GM12878 (cell line): ENCODE measurements around the gene RNU6-1. TPM values are rescaled to one million over a fixed set of nuclear protein-coding genes. Genes with fewer than 3 reads are reported as not detected.

Source experiments
- ATAC-seq: fragments of 200-7000 bp; cut with Tn5 transposase; 3 replicates; pipeline ENCODE4 v1.9.1; 2020; ENCODE audit warnings: mild to moderate bottlenecking, moderate library complexity
- BruUV-seq: library from RNA; stranded (reverse); fragments of 400-500 nt; replicated peaks from 2 replicates; lab custom pipeline; 2021; lab: Mats Ljungman, UMichigan
- CTCF ChIA-PET: fragments of 300-600 bp; sonication (Branson Sonifier 250); formaldehyde crosslinking; extraction: SDS; loops from one replicate; lab custom pipeline; 2021; ENCODE audit warnings: inconsistent platforms; lab: Yijun Ruan, JAX
- POLR2A ChIA-PET: fragments of 350-600 bp; formaldehyde crosslinking; extraction: SDS; loops from one replicate; lab custom pipeline; 2021; ENCODE audit warnings: inconsistent platforms; lab: Charles Lee
- RAD21 ChIA-PET: fragments of 300-600 bp; sonication (Branson Sonifier 250); formaldehyde crosslinking; loops from one replicate; lab custom pipeline; 2023; ENCODE audit warnings: antibody characterized with exemption; ENCODE audit not compliant: unreplicated experiment; lab: Charles Lee
- SMC1A ChIA-PET: fragments of 300-600 bp; sonication (Branson Sonifier 250); formaldehyde crosslinking; loops from one replicate; lab custom pipeline; 2023; ENCODE audit not compliant: unreplicated experiment, uncharacterized antibody; lab: Charles Lee
- DNase-seq: peaks from one replicate; pipeline ENCODE4 v3.0.0-alpha.2; 2011; ENCODE audit warnings: low read depth, low spot score
- FAIRE-seq: peaks from 3 replicates; lab custom pipeline; 2011; peaks lifted over from hg19 to GRCh38; lab: Jason Lieb, UNC
- H2AFZ ChIP-seq: 2 replicates; pipeline ENCODE4 v1.6.0; 2011; ENCODE audit warnings: low read depth, low read length, control low read depth; ENCODE audit not compliant: control insufficient read depth
- H3K27ac ChIP-seq: 2 replicates; pipeline ENCODE4 v1.5.1; 2011; ENCODE audit warnings: control low read depth; ENCODE audit not compliant: control insufficient read depth, insufficient read depth
- H3K27me3 ChIP-seq, 2 experiments: replicated peaks in 1 of 2; 2 replicates each; pipeline versions ENCODE4 v1.6.0 to v1.6.1; 2011; ENCODE audit warnings: low read length in 1 of 2; ENCODE audit not compliant: control insufficient read depth in 2 of 2, insufficient read depth in 2 of 2
- H3K36me3 ChIP-seq, 2 experiments: 2 replicates each; pipeline ENCODE4 v1.5.1; 2011; ENCODE audit warnings: low read length in 1 of 2; ENCODE audit not compliant: control insufficient read depth in 2 of 2, insufficient read depth in 2 of 2
- H3K4me1 ChIP-seq: 2 replicates; pipeline ENCODE4 v1.6.1; 2011; ENCODE audit warnings: mild to moderate bottlenecking, low read length, moderate library complexity, mixed read lengths; ENCODE audit not compliant: control insufficient read depth, insufficient read depth
- H3K4me2 ChIP-seq: 2 replicates; pipeline ENCODE4 v1.6.0; 2011; ENCODE audit warnings: control low read depth; ENCODE audit not compliant: control insufficient read depth, insufficient read depth
- H3K4me3 ChIP-seq: fragments of 200-600 bp; sonication (generic); 2 replicates; pipeline ENCODE4 v1.5.1; 2016
- H3K79me2 ChIP-seq: 2 replicates; pipeline ENCODE4 v1.6.0; 2011; ENCODE audit warnings: low read length; ENCODE audit not compliant: control insufficient read depth, insufficient read depth
- H3K9ac ChIP-seq: 2 replicates; pipeline ENCODE4 v1.8.0; 2011; ENCODE audit warnings: low read length, control low read depth, mixed read lengths; ENCODE audit not compliant: control insufficient read depth, insufficient read depth
- H3K9me3 ChIP-seq: replicated peaks from 3 replicates; pipeline ENCODE4 v1.5.1; 2011; ENCODE audit warnings: mild to moderate bottlenecking, low read length; ENCODE audit not compliant: control insufficient read depth, insufficient read depth
- H4K20me1 ChIP-seq: 2 replicates; pipeline ENCODE4 v1.6.0; 2011; ENCODE audit not compliant: control insufficient read depth, insufficient read depth
- DPF2 ChIP-seq: fragments of 450-650 bp; IDR thresholded peaks from 2 replicates; pipeline ENCODE4 v1.6.1; 2017; ENCODE audit warnings: mild to moderate bottlenecking
- EP300 ChIP-seq, 2 experiments: fragments of 150-350 bp in 1 of 2; IDR thresholded peaks; 2 replicates each; pipeline ENCODE4 v1.6.1; 2011 to 2012; ENCODE audit warnings: low read depth in 2 of 2, low read length in 2 of 2, borderline replicate concordance in 1 of 2, improper control_type of control experiment in 1 of 2, inconsistent platforms in 1 of 2; ENCODE audit not compliant: control insufficient read depth in 1 of 2
- KLF5 ChIP-seq: fragments of 450-650 bp; IDR thresholded peaks from 2 replicates; pipeline ENCODE4 v1.6.1; 2014; ENCODE audit warnings: mild to moderate bottlenecking; ENCODE audit not compliant: partially characterized antibody
- NFXL1 ChIP-seq: fragments of 450-650 bp; IDR thresholded peaks from 2 replicates; pipeline ENCODE4 v1.6.1; 2017; ENCODE audit warnings: antibody characterized with exemption, mild to moderate bottlenecking, borderline replicate concordance
- NFYB ChIP-seq: IDR thresholded peaks from 2 replicates; pipeline ENCODE4 v1.6.1; 2011; ENCODE audit warnings: low read depth, mild to moderate bottlenecking, low read length, improper control_type of control experiment, moderate library complexity; ENCODE audit not compliant: insufficient read depth
- RAD51 ChIP-seq: fragments of 450-650 bp; IDR thresholded peaks from 2 replicates; pipeline ENCODE4 v1.6.1; 2016; ENCODE audit warnings: moderate library complexity, mild to moderate bottlenecking, inconsistent platforms
- SREBF1 ChIP-seq: IDR thresholded peaks from 2 replicates; pipeline ENCODE4 v1.6.1; 2012; ENCODE audit warnings: mild to moderate bottlenecking, low read length
- STAT3 ChIP-seq: IDR thresholded peaks from 2 replicates; pipeline ENCODE4 v1.6.1; 2011; ENCODE audit warnings: low read depth, low read length, improper control_type of control experiment
- TCF12 ChIP-seq: IDR thresholded peaks from 2 replicates; pipeline ENCODE4 v1.6.1; 2011; ENCODE audit warnings: low read depth, mild to moderate bottlenecking, low read length
- ZNF24 ChIP-seq: fragments of 450-650 bp; IDR thresholded peaks from 2 replicates; pipeline ENCODE4 v1.6.1; 2017; ENCODE audit warnings: antibody characterized with exemption, mild to moderate bottlenecking
- WGBS: methylation state at CpG from one replicate; pipeline ENCODE4 v1.1.6; 2016; ENCODE audit warnings: low lambda C conversion rate; ENCODE audit not compliant: insufficient replicate concordance, insufficient coverage; ENCODE audit errors: missing lambda C conversion rate; 5-methylcytosine and 5-hydroxymethylcytosine counted together
- in situ Hi-C: fragments of 300-500 bp; cut with MboI; formaldehyde crosslinking; loops from 9 replicates; pipeline ENCODE4 v1.14.3; 2018; ENCODE audit warnings: mixed read lengths
- intact Hi-C: fragments of 100-400 bp; cut with micrococcal nuclease; formaldehyde crosslinking; loops from one replicate; pipeline ENCODE4 v1.14.2; 2022; ENCODE audit not compliant: unreplicated experiment
- polyA plus RNA-seq, 11 experiments: library from polyadenylated mRNA; depleted of rRNA in 4 of 11; unstranded in 6 of 11; stranded (reverse) in 5 of 11; fragments of >200 nt; fragmentation: Nextera tagmentation in 4 of 11; fragmentation: Illumina TruSeq in 1 of 11; extraction: Ambion mirVana in 4 of 11; extraction: Trizol in 1 of 11; gene quantifications; 1 replicate in 1 of 11; 2 replicates in 10 of 11; pipeline versions ENCODE4 v1.2.1 to v1.2.3, GENCODE V29; 2011 to 2016; ENCODE audit warnings: inconsistent platforms in 2 of 11, missing spikeins in 2 of 11, low read depth in 1 of 11
- total RNA-seq, 4 experiments: library from RNA; depleted of rRNA in 3 of 4; stranded (reverse); fragments of >200 nt in 3 of 4; fragmentation: Illumina TruSeq in 1 of 4; extraction: Trizol in 1 of 4; gene quantifications; 2 replicates each; pipeline versions ENCODE4 v1.2.1 to v1.2.3, GENCODE V29; 2013 to 2021
- TF ChIP-seq, protein P1 (sequence below): IDR thresholded peaks from 2 replicates; pipeline ENCODE4 v1.6.1; 2011; ENCODE audit warnings: low read depth, low read length, improper control_type of control experiment, borderline replicate concordance
- TF ChIP-seq, protein P2 (sequence below): IDR thresholded peaks from 2 replicates; pipeline ENCODE4 v1.6.1; 2011; ENCODE audit warnings: borderline replicate concordance, low read depth, mild to moderate bottlenecking, moderate library complexity, mixed read lengths, low read length; ENCODE audit not compliant: insufficient read depth; ENCODE audit errors: extremely low read length
- TF ChIP-seq, protein P3 (sequence below): fragments of 150-350 bp; IDR thresholded peaks from 2 replicates; pipeline ENCODE4 v1.6.1; 2014; ENCODE audit warnings: mild to moderate bottlenecking, low read depth, low read length

The RNU6-1 gene
- total and polyA plus RNA-seq, 10 of the 15 experiments (the other 5 are each of a cell fraction or from before 2014, with no cell fraction given) = not detected

DNA sequence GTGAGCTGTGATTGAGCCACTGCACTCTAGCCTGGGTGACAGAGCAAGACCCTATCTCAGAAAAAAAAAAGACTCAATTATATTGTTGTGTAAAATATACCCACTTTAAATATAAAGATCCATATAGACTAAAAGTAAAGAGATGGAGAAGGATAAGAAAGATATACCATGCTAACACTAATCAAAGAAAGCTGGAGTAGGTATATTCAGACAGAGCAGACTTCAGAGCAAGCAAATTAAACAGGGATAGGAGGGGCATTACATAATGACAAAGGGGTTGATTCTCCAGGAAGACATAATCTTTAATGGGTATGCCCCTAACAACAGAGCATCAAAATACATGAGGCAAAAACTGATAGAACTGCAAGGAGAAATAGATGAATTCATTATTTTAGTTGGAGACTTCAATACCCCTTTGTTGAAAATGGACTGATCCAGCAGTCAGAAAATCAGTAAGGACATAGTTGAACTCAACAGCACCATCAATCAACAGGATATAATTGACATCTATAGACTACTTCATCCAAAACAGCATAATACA, 31.1 kb upstream of the RNU6-1 start (continued):
- TF ChIP-seq, protein P1, sequence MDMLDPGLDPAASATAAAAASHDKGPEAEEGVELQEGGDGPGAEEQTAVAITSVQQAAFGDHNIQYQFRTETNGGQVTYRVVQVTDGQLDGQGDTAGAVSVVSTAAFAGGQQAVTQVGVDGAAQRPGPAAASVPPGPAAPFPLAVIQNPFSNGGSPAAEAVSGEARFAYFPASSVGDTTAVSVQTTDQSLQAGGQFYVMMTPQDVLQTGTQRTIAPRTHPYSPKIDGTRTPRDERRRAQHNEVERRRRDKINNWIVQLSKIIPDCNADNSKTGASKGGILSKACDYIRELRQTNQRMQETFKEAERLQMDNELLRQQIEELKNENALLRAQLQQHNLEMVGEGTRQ = no peak

DNA sequence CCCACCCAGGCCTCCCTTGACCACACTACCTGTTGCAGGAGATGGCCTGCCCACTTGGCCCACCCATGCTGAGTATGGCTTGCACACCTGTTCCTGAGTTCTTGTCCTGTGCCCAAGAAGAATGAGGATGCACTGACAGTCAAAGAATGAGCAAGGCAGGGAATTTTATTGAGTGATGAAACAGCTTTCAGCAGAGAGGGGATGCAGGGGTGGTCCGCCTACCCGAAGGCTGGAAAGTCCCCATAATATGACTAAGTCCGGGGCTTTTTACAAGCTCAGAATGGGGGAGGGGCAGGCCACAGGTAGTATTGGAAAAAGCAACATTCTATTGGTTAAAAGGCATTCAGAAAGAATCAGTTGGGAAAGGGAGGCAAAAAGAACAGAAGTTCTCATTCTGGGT, 29.9 kb upstream of the RNU6-1 start:
- SMC1A ChIA-PET = interaction anchor here (0.6 kb wide), 1 partner anchor 332 kb away, joined by 3 read pairs; no protein-coding TSS in a partner anchor
- in situ Hi-C loops (no loop called here), intact Hi-C loops (no loop called here)
- DNase-seq = no peak
- POLR2A ChIA-PET = interaction anchor here (0.6 kb wide), 1 partner anchor 29 kb away, joined by 5 read pairs; no protein-coding TSS in a partner anchor
- CTCF ChIA-PET = interaction anchor here (0.6 to 1.0 kb wide), 2 partner anchors 164 to 285 kb away, joined by 3 to 5 read pairs; no protein-coding TSS in a partner anchor
- no peaks in the 10 kb centered on the region for H3K4me1 ChIP-seq
- H3K4me2 ChIP-seq = no peak overlapping the region
- H3K27me3 ChIP-seq = no peaks in the 10 kb centered on the region
- peak; percentile 78 for ATAC-seq
- peaks cover 13% of the 10 kb centered on the region; the same call in 2 of the 3 replicates for H3K9me3 ChIP-seq
- no peaks in the 10 kb centered on the region for H4K20me1 ChIP-seq
- RAD21 ChIA-PET = interaction anchor here (1.0 kb wide), 1 partner anchor 68 kb away, joined by 4 read pairs; no protein-coding TSS in a partner anchor
- H3K36me3 ChIP-seq = no peaks in the 10 kb centered on the region
- H3K4me3 ChIP-seq = no peak overlapping the region
- WGBS = 0% methylated on average over 3 of the region's 3 CpGs
- BruUV-seq = no TSS peak
- peak; percentile 23 for FAIRE-seq
- H3K27ac ChIP-seq = peak overlapping the region; percentile 50; the same call in 1 of the 2 replicates
- no peaks in the 10 kb centered on the region for H3K79me2 ChIP-seq
- H2AFZ ChIP-seq = no peak overlapping the region
- no peak overlapping the region for H3K9ac ChIP-seq
- TF ChIP-seq SREBF1 (no peak), NFXL1 (no peak), TCF12 (0 out of 2 replicates have a peak, but pooled peaks have one; percentile 23), STAT3 (no peak), DPF2 (0 out of 2 replicates have a peak, but pooled peaks have one; percentile 20), NFYB (no peak), RAD51 (no peak), EP300 (IDR thresholded peaks at IDR 0.05; ENCODE audit: borderline replicate concordance in 1 of 2, control insufficient read depth in 1 of 2, low read depth in 2 of 2, low read length in 2 of 2) (no peak), ZNF24 (no peak), KLF5 (no peak)
- TF ChIP-seq, protein P2, sequence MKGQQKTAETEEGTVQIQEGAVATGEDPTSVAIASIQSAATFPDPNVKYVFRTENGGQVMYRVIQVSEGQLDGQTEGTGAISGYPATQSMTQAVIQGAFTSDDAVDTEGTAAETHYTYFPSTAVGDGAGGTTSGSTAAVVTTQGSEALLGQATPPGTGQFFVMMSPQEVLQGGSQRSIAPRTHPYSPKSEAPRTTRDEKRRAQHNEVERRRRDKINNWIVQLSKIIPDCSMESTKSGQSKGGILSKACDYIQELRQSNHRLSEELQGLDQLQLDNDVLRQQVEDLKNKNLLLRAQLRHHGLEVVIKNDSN = no peak
- TF ChIP-seq, protein P3, sequence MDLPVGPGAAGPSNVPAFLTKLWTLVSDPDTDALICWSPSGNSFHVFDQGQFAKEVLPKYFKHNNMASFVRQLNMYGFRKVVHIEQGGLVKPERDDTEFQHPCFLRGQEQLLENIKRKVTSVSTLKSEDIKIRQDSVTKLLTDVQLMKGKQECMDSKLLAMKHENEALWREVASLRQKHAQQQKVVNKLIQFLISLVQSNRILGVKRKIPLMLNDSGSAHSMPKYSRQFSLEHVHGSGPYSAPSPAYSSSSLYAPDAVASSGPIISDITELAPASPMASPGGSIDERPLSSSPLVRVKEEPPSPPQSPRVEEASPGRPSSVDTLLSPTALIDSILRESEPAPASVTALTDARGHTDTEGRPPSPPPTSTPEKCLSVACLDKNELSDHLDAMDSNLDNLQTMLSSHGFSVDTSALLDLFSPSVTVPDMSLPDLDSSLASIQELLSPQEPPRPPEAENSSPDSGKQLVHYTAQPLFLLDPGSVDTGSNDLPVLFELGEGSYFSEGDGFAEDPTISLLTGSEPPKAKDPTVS = no peak
